Measurements from ENCODE around the gene LDLRAD3.

LDLRAD3 gene

GRCh38 chr11:36105743-36106581 lies 162.1 kb downstream of the LDLRAD3 start:
- no peak overlapping the region for H3K4me3 ChIP-seq (ENCODE audit: low read length)
- DNase-seq (ENCODE audit: low read depth, low spot score): no peak

- DNase-seq (ENCODE audit: low read depth, low spot score): no peak
- no peak overlapping the region for H3K4me3 ChIP-seq (ENCODE audit: low read length)
These were observed 163.7 kb downstream of the LDLRAD3 start for GRCh38 chr11:36107547-36107946.

GRCh38 chr11:36108881-36109589 lies 165.2 kb downstream of the LDLRAD3 start:
- DNase-seq (ENCODE audit: low read depth, low spot score): no peak
- H3K4me3 ChIP-seq (ENCODE audit: low read length): no peak overlapping the region

GRCh38 chr11:36109590-36109849 lies 165.7 kb downstream of the LDLRAD3 start:
- no peak overlapping the region for H3K4me3 ChIP-seq (ENCODE audit: low read length)
- no peak for DNase-seq (ENCODE audit: low read depth, low spot score)

GRCh38 chr11:36109850-36110606 lies 166.2 kb downstream of the LDLRAD3 start:
- no peak for DNase-seq (ENCODE audit: low read depth, low spot score)

GRCh38 chr11:36110668-36111410 lies 167.0 kb downstream of the LDLRAD3 start:
- DNase-seq (ENCODE audit: low read depth, low spot score): no peak

More at GRCh38 chr11:36109850-36110606, 166.2 kb downstream of the LDLRAD3 start:
- no peak overlapping the region for H3K4me3 ChIP-seq (ENCODE audit: low read length)

GRCh38 chr11:36114095-36114494 lies 170.2 kb downstream of the LDLRAD3 start:
- no peak for DNase-seq (ENCODE audit: low read depth, low spot score)
- H3K4me3 ChIP-seq (ENCODE audit: low read length): no peak overlapping the region

More at GRCh38 chr11:36110668-36111410, 167.0 kb downstream of the LDLRAD3 start:
- H3K4me3 ChIP-seq (ENCODE audit: low read length): no peak overlapping the region

- DNase-seq (ENCODE audit: low read depth, low spot score): no peak
- no peak overlapping the region for H3K4me3 ChIP-seq (ENCODE audit: low read length)
These were observed 171.5 kb downstream of the LDLRAD3 start for GRCh38 chr11:36115378-36115801.

- no peak for DNase-seq (ENCODE audit: low read depth, low spot score)
- no peak overlapping the region for H3K4me3 ChIP-seq (ENCODE audit: low read length)
These were observed 172.3 kb downstream of the LDLRAD3 start for GRCh38 chr11:36116161-36116560.

GRCh38 chr11:36118084-36118483 lies 174.2 kb downstream of the LDLRAD3 start:
- H3K4me3 ChIP-seq (ENCODE audit: low read length): no peak overlapping the region
- no peak for DNase-seq (ENCODE audit: low read depth, low spot score)

GRCh38 chr11:36119300-36119699 lies 175.4 kb downstream of the LDLRAD3 start:
- H3K4me3 ChIP-seq (ENCODE audit: low read length): no peak overlapping the region
- DNase-seq (ENCODE audit: low read depth, low spot score): no peak

GRCh38 chr11:36121054-36121453 lies 177.2 kb downstream of the LDLRAD3 start:
- DNase-seq (ENCODE audit: low read depth, low spot score): no peak
- no peak overlapping the region for H3K4me3 ChIP-seq (ENCODE audit: low read length)

GRCh38 chr11:36122671-36123070 lies 178.8 kb downstream of the LDLRAD3 start:
- no peak for DNase-seq (ENCODE audit: low read depth, low spot score)
- no peak overlapping the region for H3K4me3 ChIP-seq (ENCODE audit: low read length)

- no peak for DNase-seq (ENCODE audit: low read depth, low spot score)
- no peak overlapping the region for H3K4me3 ChIP-seq (ENCODE audit: low read length)
These were observed 179.7 kb downstream of the LDLRAD3 start for GRCh38 chr11:36123336-36124101.

GRCh38 chr11:36126678-36127077 lies 182.8 kb downstream of the LDLRAD3 start:
- H3K4me3 ChIP-seq (ENCODE audit: low read length): no peak overlapping the region
- no peak for DNase-seq (ENCODE audit: low read depth, low spot score)

- H3K4me3 ChIP-seq (ENCODE audit: low read length): no peak overlapping the region
- no peak for DNase-seq (ENCODE audit: low read depth, low spot score)
These were observed 183.7 kb downstream of the LDLRAD3 start for GRCh38 chr11:36127550-36127949.

- H3K4me3 ChIP-seq (ENCODE audit: low read length): no peak overlapping the region
- no peak for DNase-seq (ENCODE audit: low read depth, low spot score)
These were observed 186.1 kb downstream of the LDLRAD3 start for GRCh38 chr11:36129955-36130354.

- no peak overlapping the region for H3K4me3 ChIP-seq (ENCODE audit: low read length)
- no peak for DNase-seq (ENCODE audit: low read depth, low spot score)
These were observed 186.5 kb downstream of the LDLRAD3 start for GRCh38 chr11:36130401-36130800.
